Kidney (tissue), 14 donors: ENCODE measurements around the gene WFDC1. TPM values are rescaled to one million over a fixed set of nuclear protein-coding genes. Genes with fewer than 3 reads are reported as not detected.

Experiments used
- DNase-seq, 5 donors: peaks; one replicate each; pipeline ENCODE4 v3.0.0-alpha.2; 2013 to 2020
- FAIRE-seq: peaks from 2 replicates; lab custom pipeline; 2012; peaks lifted over from hg19 to GRCh38; lab: Jason Lieb, UNC
- H3K27ac ChIP-seq, 2 donors: one replicate each; pipeline ENCODE4 v1.7.0; 2013; ENCODE audit warnings: low read depth in 2 of 2, low read length in 2 of 2, inconsistent platforms in 1 of 2
- H3K27me3 ChIP-seq: one replicate; pipeline ENCODE4 v1.7.1; 2013; ENCODE audit warnings: low read length, inconsistent platforms; ENCODE audit not compliant: control insufficient read depth, insufficient read depth
- H3K36me3 ChIP-seq, 3 donors: one replicate each; pipeline versions ENCODE4 v1.7.0 to v1.7.1; 2013; ENCODE audit warnings: low read length in 3 of 3, control low read depth in 1 of 3, inconsistent platforms in 1 of 3; ENCODE audit not compliant: insufficient read depth in 3 of 3, control insufficient read depth in 2 of 3
- H3K4me1 ChIP-seq, 3 donors: one replicate each; pipeline versions ENCODE4 v1.7.0 to v1.7.1; 2013; ENCODE audit warnings: low read length in 3 of 3, inconsistent platforms in 1 of 3, low read depth in 1 of 3; ENCODE audit not compliant: control insufficient read depth in 2 of 3, insufficient read depth in 2 of 3
- H3K4me3 ChIP-seq, 3 donors: one replicate each; pipeline versions ENCODE4 v1.7.0 to v1.8.1; 2013; ENCODE audit warnings: low read length in 3 of 3, control low read depth in 1 of 3, inconsistent platforms in 1 of 3
- H3K9ac ChIP-seq, 3 donors: one replicate each; pipeline versions ENCODE4 v1.7.0 to v1.7.1; 2013; ENCODE audit warnings: low read length in 3 of 3, control low read depth in 1 of 3, inconsistent platforms in 1 of 3
- H3K9me3 ChIP-seq, 3 donors: one replicate each; pipeline versions ENCODE4 v1.7.0 to v1.7.1; 2013; ENCODE audit warnings: low read length in 3 of 3, control low read depth in 1 of 3, inconsistent platforms in 1 of 3; ENCODE audit not compliant: control insufficient read depth in 2 of 3, insufficient read depth in 1 of 3
- CTCF ChIP-seq: IDR thresholded peaks from 3 replicates; pipeline ENCODE4 v1.5.1; 2012; ENCODE audit warnings: mild to moderate bottlenecking, moderate library complexity, borderline replicate concordance; ENCODE audit not compliant: insufficient read depth; ENCODE audit errors: extremely low read depth
- intact Hi-C: fragments of 100-400 bp; cut with DNase I; formaldehyde crosslinking; loops from one replicate; pipeline ENCODE4 v1.11.1; 2022
- polyA plus RNA-seq: library from polyadenylated mRNA; stranded (reverse); fragments of 350-450 nt; fragmentation: Illumina TruSeq; extraction: RNeasy Lipid Tissue Mini Kit (QIAGEN cat#74804); gene quantifications from one replicate; pipeline ENCODE4 v1.2.3, GENCODE V29; 2014; ENCODE audit warnings: low read depth, low replicate concordance; ENCODE audit not compliant: insufficient read depth
- total RNA-seq: library from RNA; stranded (reverse); fragmentation: NEBNext Ultra II Directional; extraction: Animal tissue kit (Norgen Biotek cat#: 25700); gene quantifications from one replicate; pipeline ENCODE4 v1.2.1, GENCODE V29; 2021
- donor health status: control.
- donor health status: control.
- donor health status: control.
- donor health status: control.
- donor health status: control.
- donor health status: DM: yes; HTN: yes; CAD: no.
- donor health status: Normal renal cell carcinoma (clear cell type).

WFDC1 gene
- total and polyA plus RNA-seq, 2 donors from 2014 or later = 11.1 to 34.8 TPM

GRCh38 chr16:84367297-84367680, 72.6 kb downstream of the WFDC1 start:
- no peak for FAIRE-seq
- Histone ChIP-seq H3K9me3 (no peaks in the 10 kb centered on the region), H3K27ac (no peak overlapping the region), H3K9ac (no peak overlapping the region), H3K4me1 (peaks cover 0 to 4% (median 0%) of the 10 kb centered on the region in 3 donors), H3K27me3 (peaks cover 11% of the 10 kb centered on the region), H3K4me3 (no peak overlapping the region), H3K36me3 (no peaks in the 10 kb centered on the region)
- no peak for DNase-seq
- no peak for TF ChIP-seq CTCF
- intact Hi-C loops = no loop called here

- no peak for TF ChIP-seq CTCF
- Histone ChIP-seq H3K36me3 (no peaks in the 10 kb centered on the region), H3K4me1 (no peaks in the 10 kb centered on the region), H3K27me3 (peaks cover 11% of the 10 kb centered on the region), H3K9ac (no peak overlapping the region), H3K9me3 (no peaks in the 10 kb centered on the region), H3K4me3 (peak overlapping the region in 1 of 3 donors; percentile 59), H3K27ac (no peak overlapping the region)
- FAIRE-seq (no peak), DNase-seq (peak in 3 of 5 donors; percentile 25 to 49 (median 45))
- intact Hi-C loops = no loop called here
These were observed 73.2 kb downstream of the WFDC1 start for GRCh38 chr16:84367750-84368307.

DNA sequence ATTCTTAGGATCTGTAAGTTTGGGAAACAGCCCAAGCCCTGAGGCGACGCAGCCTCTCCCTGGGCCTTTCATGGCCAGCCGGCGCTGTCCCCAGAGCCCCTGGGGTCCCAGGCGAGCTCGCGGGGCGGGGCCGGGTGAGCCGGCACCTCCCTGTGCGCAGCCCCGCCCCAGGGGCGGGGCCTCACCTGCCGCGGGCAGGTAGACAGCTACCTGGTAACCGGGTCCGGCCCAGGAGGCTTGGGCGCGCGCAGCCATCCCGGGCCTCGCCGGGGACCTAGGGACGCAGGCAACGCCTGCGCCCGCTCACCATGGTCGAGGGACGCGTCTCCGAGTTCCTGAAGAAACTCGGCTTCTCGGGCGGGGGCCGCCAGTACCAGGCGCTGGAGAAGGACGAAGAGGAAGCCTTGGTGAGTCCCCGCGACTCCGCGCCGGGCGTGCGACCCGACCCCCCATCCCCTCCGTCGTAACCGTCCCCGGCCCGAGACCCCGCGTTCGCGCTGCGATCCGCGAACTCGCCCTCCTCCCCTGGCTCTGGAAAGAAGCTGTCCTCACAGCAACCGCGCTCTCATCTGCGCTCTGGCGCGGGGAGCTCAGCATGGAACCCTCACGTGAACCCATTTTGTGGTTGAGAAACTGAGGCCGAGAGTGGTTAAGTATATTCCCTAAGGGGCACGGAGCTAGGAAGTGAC, 73.8 kb downstream of the WFDC1 start, which contains the start of gene ATP2C2:
Gene ATP2C2 (plus strand): TSS at position 231 of the 689 bp plus-strand sequence. CDS start 78 bp downstream, at position 309.
- intact Hi-C loops = no loop called here
- no peak for FAIRE-seq

More for the DNA sequence above, 73.8 kb downstream of the WFDC1 start, which contains the start of gene ATP2C2:
- H3K9ac ChIP-seq = no peak within 1 kb of the TSS
- peaks cover 11% of the 10 kb centered on the region for H3K27me3 ChIP-seq
- no peaks in the 10 kb centered on the region for H3K36me3 ChIP-seq
- H3K4me1 ChIP-seq = no peaks in the 10 kb centered on the region
- H3K4me3 ChIP-seq = peak within 1 kb of the TSS in 2 of 3 donors; percentile 43 to 59
- no peaks in the 10 kb centered on the region for H3K9me3 ChIP-seq
- peak; percentile 46 to 82 (median 69) for DNase-seq
- H3K27ac ChIP-seq = no peak within 1 kb of the TSS
- TF ChIP-seq CTCF = no peak
